Sigmoid colon (tissue), 7 donors: Measurements from ENCODE around the gene PLPP1. TPM values are rescaled to one million over a fixed set of nuclear protein-coding genes. Genes with fewer than 3 reads are reported as not detected.
A peak's percentile ranks its signal among the peaks of the same experiment; 100 is the strongest.

Experiments
- DNase-seq: peaks from one replicate; pipeline ENCODE4 v3.0.0-alpha.2; 2019
- H3K27ac ChIP-seq, 4 donors: fragments of 200-600 bp; sonication (generic); one replicate each; pipeline ENCODE4 v1.5.1; 2016 to 2019; ENCODE audit warnings: mild to moderate bottlenecking in 1 of 4
- H3K27me3 ChIP-seq, 3 donors: fragments of 200-600 bp; sonication (generic); one replicate each; pipeline ENCODE4 v1.5.1; 2019; ENCODE audit warnings: mild to moderate bottlenecking in 1 of 3
- H3K36me3 ChIP-seq, 4 donors: fragments of 200-600 bp; sonication (generic); one replicate each; pipeline ENCODE4 v1.5.1; 2016 to 2019
- H3K4me1 ChIP-seq, 4 donors: fragments of 200-600 bp; sonication (generic); one replicate each; pipeline ENCODE4 v1.5.1; 2017 to 2019
- H3K4me3 ChIP-seq, 4 donors: fragments of 200-600 bp; sonication (generic); one replicate each; pipeline ENCODE4 v1.5.1; 2017 to 2019; ENCODE audit warnings: mild to moderate bottlenecking in 2 of 4, moderate library complexity in 1 of 4
- H3K9me3 ChIP-seq, 4 donors: fragments of 200-600 bp in 3 of 4; sonication (generic) in 3 of 4; one replicate each; pipeline versions ENCODE4 v1.5.1 to v1.6.1; 2013 to 2019
- CTCF ChIP-seq, 4 experiments: fragments of 450-650 bp in 3 of 4; fragments of 200-600 bp in 1 of 4; IDR thresholded peaks; one replicate each; pipeline ENCODE4 v1.5.1; 2016 to 2019; ENCODE audit warnings: antibody characterized with exemption in 4 of 4, mild to moderate bottlenecking in 3 of 4, moderate library complexity in 2 of 4
- EP300 ChIP-seq, 4 donors: sonication (generic); formaldehyde crosslinking; IDR thresholded peaks; one replicate each; pipeline ENCODE4 v1.6.1; 2017; ENCODE audit warnings: antibody characterized with exemption in 4 of 4
- POLR2A ChIP-seq, 2 donors: fragments of 450-650 bp; IDR thresholded peaks; one replicate each; pipeline ENCODE4 v1.6.1; 2016; ENCODE audit warnings: antibody characterized with exemption in 2 of 2, mild to moderate bottlenecking in 2 of 2, moderate library complexity in 2 of 2
- POLR2AphosphoS5 ChIP-seq, 4 donors: sonication (generic); formaldehyde crosslinking; IDR thresholded peaks; one replicate each; pipeline ENCODE4 v1.6.1; 2017; ENCODE audit warnings: antibody characterized with exemption in 4 of 4
- WGBS, 2 donors: extraction: QIAGEN DNeasy Blood & Tissue Kit; methylation state at CpG; one replicate each; pipeline ENCODE4 v1.1.7; 2013; 5-methylcytosine and 5-hydroxymethylcytosine counted together
- intact Hi-C: fragments of 100-400 bp; cut with DNase I; formaldehyde crosslinking; loops from one replicate; pipeline ENCODE4 v1.15.1; 2023
- polyA plus RNA-seq, 3 donors: library from polyadenylated mRNA; stranded (reverse); fragments of 200-250 nt; gene quantifications; one replicate each; pipeline ENCODE4 v1.2.3, GENCODE V29; 2013
- total RNA-seq, 4 donors: library from RNA; depleted of rRNA; stranded (reverse); fragments of >200 nt; gene quantifications; one replicate each; pipeline ENCODE4 v1.1.0, GENCODE V29; 2016
- donor health status: healthy with polysubstance abuse.
- donor health status: Bipolar disorder and iron deficiency.
- donor health status: healthy.

The PLPP1 gene
- total and polyA plus RNA-seq, 7 donors = 44.2 to 355 (median 264) TPM

- intact Hi-C loops = no loop called here
- DNase-seq = no peak
- Histone ChIP-seq H3K4me3 (no peak overlapping the region), H3K4me1 (peaks cover 0 to 30% (median 22%) of the 10 kb centered on the region in 4 donors), H3K27ac (peak overlapping the region in 2 of 4 donors; percentile 68 to 81), H3K36me3 (no peaks in the 10 kb centered on the region), H3K9me3 (no peaks in the 10 kb centered on the region), H3K27me3 (no peaks in the 10 kb centered on the region)
- TF ChIP-seq POLR2AphosphoS5 (IDR thresholded peaks at IDR 0.05) = peak in 1 of 4 donors; percentile 12
- no peak for TF ChIP-seq EP300 (IDR thresholded peaks at IDR 0.05)
These were observed 44.0 kb upstream of the PLPP1 start for GRCh38 chr5:55578771-55579170.

GRCh38 chr5:55577353-55578060 is 42.7 kb upstream of the PLPP1 start:
- DNase-seq = peak; percentile 82
- WGBS, 2 donors = 25 to 67% methylated on average over 6 of the region's 6 CpGs
- Histone ChIP-seq H3K4me1 (peaks cover 0 to 30% (median 22%) of the 10 kb centered on the region in 4 donors), H3K4me3 (no peak overlapping the region), H3K36me3 (no peaks in the 10 kb centered on the region), H3K27ac (peak overlapping the region; percentile 42 to 81 (median 65)), H3K9me3 (no peaks in the 10 kb centered on the region), H3K27me3 (no peaks in the 10 kb centered on the region)
- no peak for TF ChIP-seq CTCF (IDR thresholded peaks at IDR 0.05)
- TF ChIP-seq POLR2AphosphoS5 (IDR thresholded peaks at IDR 0.05) = peak in 2 of 4 donors; percentile 45 to 59
- intact Hi-C loops = no loop called here

- Histone ChIP-seq H3K27ac (peak overlapping the region; percentile 42 to 81 (median 65)), H3K27me3 (no peaks in the 10 kb centered on the region), H3K4me1 (peaks cover 0 to 30% (median 22%) of the 10 kb centered on the region in 4 donors), H3K36me3 (no peaks in the 10 kb centered on the region), H3K9me3 (no peaks in the 10 kb centered on the region), H3K4me3 (no peak overlapping the region)
- 55 to 67% methylated on average over 2 of the region's 2 CpGs for WGBS, 2 donors
- intact Hi-C loops = no loop called here
- TF ChIP-seq EP300 (IDR thresholded peaks at IDR 0.05) (no peak), POLR2A (IDR thresholded peaks at IDR 0.05) (no peak), POLR2AphosphoS5 (IDR thresholded peaks at IDR 0.05) (no peak), CTCF (IDR thresholded peaks at IDR 0.05) (no peak)
- DNase-seq = no peak
These were observed 41.9 kb upstream of the PLPP1 start for GRCh38 chr5:55576661-55577060.

GRCh38 chr5:55575815-55576583 is 41.2 kb upstream of the PLPP1 start:
- no peaks in the 10 kb centered on the region for H3K27me3 ChIP-seq
- H3K27ac ChIP-seq = peak overlapping the region; percentile 42 to 81 (median 65)
- H3K4me3 ChIP-seq = no peak overlapping the region
- DNase-seq = no peak
- no peaks in the 10 kb centered on the region for H3K36me3 ChIP-seq
- H3K9me3 ChIP-seq = no peaks in the 10 kb centered on the region
- H3K4me1 ChIP-seq = peaks cover 0 to 30% (median 22%) of the 10 kb centered on the region in 4 donors
- no peak for TF ChIP-seq POLR2AphosphoS5 (IDR thresholded peaks at IDR 0.05)
- TF ChIP-seq POLR2A (IDR thresholded peaks at IDR 0.05) = no peak
- TF ChIP-seq CTCF (IDR thresholded peaks at IDR 0.05) = no peak
- no peak for TF ChIP-seq EP300 (IDR thresholded peaks at IDR 0.05)
- intact Hi-C loops = no loop called here
- whole genome bisulfite sequencing, 2 donors = 81 to 82% methylated on average over 8 of the region's 8 CpGs

- H3K4me1 ChIP-seq = peaks cover 0 to 38% (median 26%) of the 10 kb centered on the region in 4 donors
- intact Hi-C loops = no loop called here
These were observed 37.8 kb upstream of the PLPP1 start for GRCh38 chr5:55572600-55572999.

More at GRCh38 chr5:55572600-55572999, 37.8 kb upstream of the PLPP1 start:
- Histone ChIP-seq H3K9me3 (no peaks in the 10 kb centered on the region), H3K27me3 (no peaks in the 10 kb centered on the region), H3K27ac (no peak overlapping the region), H3K4me3 (no peak overlapping the region), H3K36me3 (no peaks in the 10 kb centered on the region)
- TF ChIP-seq CTCF (IDR thresholded peaks at IDR 0.05) (no peak), POLR2A (IDR thresholded peaks at IDR 0.05) (no peak), POLR2AphosphoS5 (IDR thresholded peaks at IDR 0.05) (no peak), EP300 (IDR thresholded peaks at IDR 0.05) (no peak)
- 94 to 96% methylated on average over 4 of the region's 4 CpGs for WGBS, 2 donors
- DNase-seq = no peak
